T-cell (primary cell): ENCODE measurements around the gene SPINDOC. TPM values are rescaled to one million over a fixed set of nuclear protein-coding genes. Genes with fewer than 3 reads are reported as not detected.
A peak's percentile ranks its signal among the peaks of the same experiment; 100 is the strongest.

Source experiments
- ATAC-seq, 4 experiments: fragments of 200-7000 bp in 3 of 4; fragments of 150-1000 bp in 1 of 4; cut with Tn5 transposase; replicated peaks in 1 of 4; 1 replicate in 3 of 4; 2 replicates in 1 of 4; pipeline ENCODE4 v1.10.0; 2021; ENCODE audit warnings: moderate library complexity in 3 of 4, mild to moderate bottlenecking in 2 of 4, moderate number of reproducible peaks in 1 of 4
- CTCF ChIA-PET, 2 donors: fragments of 300-600 bp; sonication (Branson Sonifier 250); formaldehyde crosslinking; loops; one replicate each; lab custom pipeline; 2022; ENCODE audit warnings: antibody characterized with exemption in 2 of 2; lab: Charles Lee
- POLR2A ChIA-PET, 2 donors: fragments of 300-600 bp; sonication (Branson Sonifier 250); formaldehyde crosslinking; loops; one replicate each; lab custom pipeline; 2022; ENCODE audit warnings: antibody characterized with exemption in 2 of 2; lab: Charles Lee
- DNase-seq, 35 experiments: peaks; one replicate each; pipeline versions ENCODE4 v3.0.0 to v3.0.0-alpha.2; 2013 to 2023
- H3K27ac ChIP-seq: one replicate; pipeline ENCODE4 v1.5.1; 2013; ENCODE audit warnings: low read length
- H3K27me3 ChIP-seq, 2 experiments: replicated peaks in 1 of 2; 1 replicate in 1 of 2; 2 replicates in 1 of 2; pipeline versions ENCODE4 v1.6.1 to v1.7.0; 2013; ENCODE audit warnings: low read length in 1 of 2, mixed read lengths in 1 of 2; ENCODE audit not compliant: control insufficient read depth in 2 of 2, insufficient read depth in 2 of 2; ENCODE audit errors: extremely low read depth in 1 of 2
- H3K36me3 ChIP-seq, 2 donors: 1 replicate in 1 of 2; 2 replicates in 1 of 2; pipeline versions ENCODE4 v1.6.1 to v1.7.0; 2013; ENCODE audit warnings: low read length in 1 of 2; ENCODE audit not compliant: control insufficient read depth in 2 of 2, insufficient read depth in 1 of 2; ENCODE audit errors: extremely low read depth in 1 of 2
- H3K4me1 ChIP-seq, 2 experiments: 1 replicate in 1 of 2; 2 replicates in 1 of 2; pipeline versions ENCODE4 v1.6.1 to v1.7.0; 2013; ENCODE audit warnings: low read length in 2 of 2, mixed read lengths in 1 of 2; ENCODE audit not compliant: insufficient read depth in 2 of 2, control insufficient read depth in 1 of 2; ENCODE audit errors: extremely low read depth in 1 of 2
- H3K4me3 ChIP-seq, 2 donors: 1 replicate in 1 of 2; 2 replicates in 1 of 2; pipeline versions ENCODE4 v1.5.1 to v1.7.0; 2013; ENCODE audit warnings: mild to moderate bottlenecking in 2 of 2, low read length in 1 of 2, moderate library complexity in 1 of 2; ENCODE audit not compliant: control insufficient read depth in 1 of 2; ENCODE audit errors: extremely low read depth in 1 of 2
- H3K9me3 ChIP-seq: 2 replicates; pipeline ENCODE4 v1.7.0; 2013
- H3K27ac Mint-ChIP-seq, 2 donors: one replicate each; pipeline ENCODE4 v1.8.0; 2020 to 2021; ENCODE audit warnings: mild to moderate bottlenecking in 2 of 2, mixed read lengths in 2 of 2
- H3K27me3 Mint-ChIP-seq, 2 donors: one replicate each; pipeline ENCODE4 v1.8.0; 2021 to 2022; ENCODE audit warnings: mixed read lengths in 2 of 2
- H3K36me3 Mint-ChIP-seq: one replicate; pipeline ENCODE4 v1.8.0; 2021; ENCODE audit warnings: mixed read lengths
- H3K4me1 Mint-ChIP-seq, 3 donors: one replicate each; pipeline ENCODE4 v1.8.0; 2020 to 2022; ENCODE audit warnings: mixed read lengths in 3 of 3, mild to moderate bottlenecking in 1 of 3
- H3K4me3 Mint-ChIP-seq, 3 donors: one replicate each; pipeline ENCODE4 v1.8.0; 2020 to 2022; ENCODE audit warnings: mild to moderate bottlenecking in 3 of 3, mixed read lengths in 3 of 3, moderate library complexity in 3 of 3
- H3K9me3 Mint-ChIP-seq, 3 donors: one replicate each; pipeline ENCODE4 v1.8.0; 2020 to 2022; ENCODE audit warnings: mixed read lengths in 3 of 3
- WGBS: methylation state at CpG from one replicate; pipeline ENCODE4 v1.1.5; 2013; ENCODE audit warnings: missing lambda C conversion rate; ENCODE audit not compliant: insufficient coverage; 5-methylcytosine and 5-hydroxymethylcytosine counted together
- total RNA-seq, 35 experiments: library from RNA in 6 of 35; stranded (reverse) in 6 of 35; fragments of 120-200 nt in 1 of 35; gene quantifications; one replicate each; pipeline versions ENCODE4 v1.2.1 to v1.2.4 and lab custom pipeline; 2013 to 2026

SPINDOC gene
- total RNA-seq, 5 donors from 2014 or later (not counting 1 experiment from before 2014, with no cell fraction given) = 8.1 to 16.1 (median 15.3) TPM

- no peaks in the 10 kb centered on the region for H3K9me3 Mint-ChIP-seq
- CTCF ChIA-PET = no interaction called here
- POLR2A ChIA-PET = no interaction called here
Observed at GRCh38 chr11:63826471-63827190, 13.4 kb downstream of the SPINDOC start.

GRCh38 chr11:63829823-63830489, 16.7 kb downstream of the SPINDOC start:
- ChIA-PET CTCF (no interaction called here), POLR2A (no interaction called here)
- Mint-ChIP-seq H3K4me1 (peaks cover 0 to 1% (median 0%) of the 10 kb centered on the region in 3 donors), H3K27ac (no peak overlapping the region), H3K4me3 (no peak overlapping the region), H3K27me3 (no peaks in the 10 kb centered on the region), H3K36me3 (peaks cover 4% of the 10 kb centered on the region), H3K9me3 (no peaks in the 10 kb centered on the region)
- Histone ChIP-seq H3K36me3 (peaks cover 2 to 12% of the 10 kb centered on the region in 2 donors), H3K4me3 (no peak overlapping the region), H3K27me3 (no peaks in the 10 kb centered on the region), H3K4me1 (peaks cover 0 to 6% of the 10 kb centered on the region in 2 experiments), H3K9me3 (no peaks in the 10 kb centered on the region), H3K27ac (no peak overlapping the region)
- ATAC-seq (peak in 2 of 4 experiments; percentile 49 to 60), DNase-seq (no peak)
- 98% methylated on average over 4 of the region's 8 CpGs for WGBS

More at GRCh38 chr11:63826471-63827190, 13.4 kb downstream of the SPINDOC start:
- Histone ChIP-seq H3K9me3 (no peaks in the 10 kb centered on the region), H3K4me1 (no peaks in the 10 kb centered on the region), H3K4me3 (no peak overlapping the region), H3K27me3 (no peaks in the 10 kb centered on the region), H3K36me3 (peaks cover 17 to 24% of the 10 kb centered on the region in 2 donors), H3K27ac (no peak overlapping the region)
- WGBS = 94% methylated on average over 13 of the region's 17 CpGs
- Mint-ChIP-seq H3K4me3 (no peak overlapping the region), H3K27ac (no peak overlapping the region), H3K27me3 (no peaks in the 10 kb centered on the region), H3K4me1 (no peaks in the 10 kb centered on the region), H3K36me3 (peaks cover 28% of the 10 kb centered on the region)
- no peak for ATAC-seq
- DNase-seq = no peak

GRCh38 chr11:63831326-63831725, 18.1 kb downstream of the SPINDOC start:
- CTCF ChIA-PET = interaction anchor here in 1 of 2 donors (0.6 to 0.7 kb wide), 2 partner anchors 118 to 215 kb away, joined by 3 to 4 read pairs; no protein-coding TSS in a partner anchor
- ATAC-seq = no peak

GRCh38 chr11:63832336-63832735, 19.1 kb downstream of the SPINDOC start:
- ATAC-seq = no peak
- ChIA-PET POLR2A (no interaction called here), CTCF (no interaction called here)
- peaks cover 2 to 9% of the 10 kb centered on the region in 2 experiments for H3K4me1 ChIP-seq
- no peaks in the 10 kb centered on the region for H3K27me3 ChIP-seq
- no peaks in the 10 kb centered on the region for H3K9me3 Mint-ChIP-seq
- no peak overlapping the region for H3K27ac ChIP-seq
- no CpG with 5 or more reads among the region's 2 CpGs for WGBS
- H3K36me3 Mint-ChIP-seq = no peaks in the 10 kb centered on the region
- no peak for DNase-seq
- peaks cover 5 to 10% (median 5%) of the 10 kb centered on the region in 3 donors for H3K4me1 Mint-ChIP-seq
- no peaks in the 10 kb centered on the region for H3K9me3 ChIP-seq
- H3K27ac Mint-ChIP-seq = no peak overlapping the region
- peaks cover 0 to 3% of the 10 kb centered on the region in 2 donors for H3K36me3 ChIP-seq
- no peaks in the 10 kb centered on the region for H3K27me3 Mint-ChIP-seq
- H3K4me3 ChIP-seq = no peak overlapping the region
- H3K4me3 Mint-ChIP-seq = no peak overlapping the region

More at GRCh38 chr11:63831326-63831725, 18.1 kb downstream of the SPINDOC start:
- no peak overlapping the region for H3K27ac Mint-ChIP-seq
- H3K4me1 Mint-ChIP-seq = peaks cover 0 to 4% (median 0%) of the 10 kb centered on the region in 3 donors
- peaks cover 0 to 6% of the 10 kb centered on the region in 2 experiments for H3K4me1 ChIP-seq
- no peaks in the 10 kb centered on the region for H3K27me3 Mint-ChIP-seq
- no peaks in the 10 kb centered on the region for H3K9me3 ChIP-seq
- H3K9me3 Mint-ChIP-seq = no peaks in the 10 kb centered on the region
- H3K4me3 Mint-ChIP-seq = no peak overlapping the region
- H3K36me3 ChIP-seq = peaks cover 0 to 7% of the 10 kb centered on the region in 2 donors
- no peak overlapping the region for H3K27ac ChIP-seq
- POLR2A ChIA-PET = interaction anchor here in 1 of 2 donors (0.5 kb wide), 1 partner anchor 11 kb away, joined by 4 read pairs; no protein-coding TSS in a partner anchor
- no peaks in the 10 kb centered on the region for H3K36me3 Mint-ChIP-seq
- WGBS = 60% methylated on average over 1 of the region's 7 CpGs
- no peak overlapping the region for H3K4me3 ChIP-seq
- H3K27me3 ChIP-seq = no peaks in the 10 kb centered on the region
- no peak for DNase-seq

GRCh38 chr11:63833048-63833447, 19.8 kb downstream of the SPINDOC start:
- Mint-ChIP-seq H3K4me3 (no peak overlapping the region), H3K36me3 (no peaks in the 10 kb centered on the region), H3K27ac (no peak overlapping the region), H3K27me3 (no peaks in the 10 kb centered on the region), H3K9me3 (no peaks in the 10 kb centered on the region), H3K4me1 (peaks cover 12 to 17% (median 12%) of the 10 kb centered on the region in 3 donors)
- no peak overlapping the region for H3K4me3 ChIP-seq
- POLR2A ChIA-PET = no interaction called here
- H3K4me1 ChIP-seq = peaks cover 9 to 16% of the 10 kb centered on the region in 2 experiments
- DNase-seq = no peak
- H3K27ac ChIP-seq = no peak overlapping the region
- peaks cover 0 to 3% of the 10 kb centered on the region in 2 donors for H3K36me3 ChIP-seq
- no CpG with 5 or more reads among the region's 2 CpGs for WGBS
- CTCF ChIA-PET = interaction anchor here (1.4 kb wide), 2 partner anchors 113 kb away, joined by 4 to 5 read pairs; no protein-coding TSS in a partner anchor
- ATAC-seq = no peak
- no peaks in the 10 kb centered on the region for H3K9me3 ChIP-seq
- no peaks in the 10 kb centered on the region for H3K27me3 ChIP-seq

GRCh38 chr11:63834535-63835157, 21.4 kb downstream of the SPINDOC start:
- H3K36me3 ChIP-seq = no peaks in the 10 kb centered on the region
- Mint-ChIP-seq H3K4me1 (peaks cover 16 to 21% (median 18%) of the 10 kb centered on the region in 3 donors), H3K9me3 (no peaks in the 10 kb centered on the region), H3K27me3 (no peaks in the 10 kb centered on the region), H3K27ac (no peak overlapping the region), H3K36me3 (no peaks in the 10 kb centered on the region), H3K4me3 (no peak overlapping the region)
- H3K9me3 ChIP-seq = no peaks in the 10 kb centered on the region
- no peak overlapping the region for H3K4me3 ChIP-seq
- no peaks in the 10 kb centered on the region for H3K27me3 ChIP-seq
- H3K27ac ChIP-seq = no peak overlapping the region
- ATAC-seq (no peak), DNase-seq (no peak)
- 76% methylated on average over 2 of the region's 12 CpGs for WGBS
- ChIA-PET CTCF (interaction anchor here (1.4 to 3.3 kb wide), 3 partner anchors 111 to 112 kb away, joined by 4 to 17 read pairs (median 5); no protein-coding TSS in a partner anchor), POLR2A (no interaction called here)
- H3K4me1 ChIP-seq = peaks cover 12 to 24% of the 10 kb centered on the region in 2 experiments
